K562 (cell line): Measurements from ENCODE around the gene COLEC12. TPM values are rescaled to one million over a fixed set of nuclear protein-coding genes. Genes with fewer than 3 reads are reported as not detected.

Experiments used
- ATAC-seq: fragments of 200-7000 bp; cut with Tn5 transposase; 3 replicates; pipeline ENCODE4 v1.9.1; 2020; ENCODE audit warnings: moderate library complexity
- BruUV-seq: library from RNA; stranded (reverse); fragments of 400-500 nt; replicated peaks from 2 replicates; lab custom pipeline; 2021; lab: Mats Ljungman, UMichigan
- CTCF ChIA-PET: fragments of 300-600 bp; formaldehyde crosslinking; extraction: SDS; loops from one replicate; lab custom pipeline; 2021; ENCODE audit warnings: low intra/inter-chr PET ratio; lab: Yijun Ruan, JAX
- POLR2A ChIA-PET: fragments of 300-600, 350-650 bp; sonication (Branson Sonifier 250); formaldehyde crosslinking; extraction: SDS; loops from one replicate; lab custom pipeline; 2021; ENCODE audit warnings: antibody characterized with exemption, inconsistent platforms; lab: Yijun Ruan, JAX
- DNase-seq, 4 experiments: peaks; one replicate each; pipeline versions ENCODE4 v3.0.0 to v3.0.0-alpha.2; 2011 to 2018; ENCODE audit warnings: low spot score in 3 of 4, mixed read lengths in 3 of 4; ENCODE audit errors: extremely low read depth in 1 of 4
- FAIRE-seq: peaks from 2 replicates; lab custom pipeline; 2011; peaks lifted over from hg19 to GRCh38; lab: Jason Lieb, UNC
- H2AFZ ChIP-seq: 2 replicates; pipeline ENCODE4 v1.6.0; 2011; ENCODE audit warnings: low read depth, low read length, control low read depth, inconsistent platforms
- H3K27ac ChIP-seq: fragments of 200-600 bp; 3 replicates; pipeline ENCODE4 v1.8.0; 2011; ENCODE audit warnings: low read depth, mild to moderate bottlenecking, control low read depth, inconsistent platforms, low read length, moderate library complexity, mixed read lengths; ENCODE audit errors: extremely low read depth
- H3K27me3 ChIP-seq, 2 experiments: fragments of 300-600 bp in 1 of 2; 2 replicates in 1 of 2; 3 replicates in 1 of 2; pipeline versions ENCODE4 v1.6.0 to v1.8.0; 2011; ENCODE audit warnings: inconsistent platforms in 2 of 2, low read length in 2 of 2, mild to moderate bottlenecking in 1 of 2, mixed read lengths in 1 of 2, moderate library complexity in 1 of 2; ENCODE audit not compliant: control insufficient read depth in 2 of 2, insufficient read depth in 2 of 2
- H3K36me3 ChIP-seq: fragments of 300-600 bp; 3 replicates; pipeline ENCODE4 v1.8.0; 2011; ENCODE audit warnings: mild to moderate bottlenecking, low read length, inconsistent platforms; ENCODE audit not compliant: control insufficient read depth, insufficient read depth
- H3K4me1 ChIP-seq, 2 experiments: fragments of 200-600 bp in 1 of 2; replicated peaks in 1 of 2; 2 replicates in 1 of 2; 3 replicates in 1 of 2; pipeline versions ENCODE4 v1.5.1 to v1.8.0; 2011; ENCODE audit warnings: inconsistent platforms in 2 of 2, low read length in 2 of 2, mild to moderate bottlenecking in 1 of 2, mixed read lengths in 1 of 2, moderate library complexity in 1 of 2; ENCODE audit not compliant: control insufficient read depth in 2 of 2, insufficient read depth in 2 of 2
- H3K4me2 ChIP-seq: 2 replicates; pipeline ENCODE4 v1.6.1; 2011; ENCODE audit warnings: low read length, control low read depth, inconsistent platforms, mixed read lengths; ENCODE audit not compliant: insufficient read depth
- H3K4me3 ChIP-seq: fragments of 200-600 bp; sonication (generic), shearing (Covaris generic); 2 replicates; pipeline ENCODE4 v1.5.1; 2016; ENCODE audit warnings: control low read depth, inconsistent platforms
- H3K79me2 ChIP-seq: fragments of 200-600 bp; 3 replicates; pipeline ENCODE4 v1.8.0; 2011; ENCODE audit warnings: low read length, inconsistent platforms; ENCODE audit not compliant: control insufficient read depth, insufficient read depth
- H3K9ac ChIP-seq, 2 experiments: 2 replicates each; pipeline versions ENCODE4 v1.6.0 to v1.6.1; 2011; ENCODE audit warnings: low read depth in 2 of 2, low read length in 2 of 2, control low read depth in 1 of 2, inconsistent platforms in 1 of 2, mild to moderate bottlenecking in 1 of 2, mixed read lengths in 1 of 2; ENCODE audit not compliant: insufficient read depth in 1 of 2
- H3K9me1 ChIP-seq: one replicate; pipeline ENCODE4 v1.6.0; 2011; ENCODE audit warnings: inconsistent platforms, mild to moderate bottlenecking, low read length, moderate library complexity; ENCODE audit not compliant: control insufficient read depth, insufficient read depth
- H3K9me3 ChIP-seq: replicated peaks from 2 replicates; pipeline ENCODE4 v1.5.1; 2011; ENCODE audit warnings: low read depth, low read length, inconsistent platforms; ENCODE audit not compliant: control insufficient read depth, insufficient read depth
- H4K20me1 ChIP-seq: replicated peaks from 2 replicates; pipeline ENCODE4 v1.6.1; 2011; ENCODE audit warnings: low read length, inconsistent platforms, mixed read lengths; ENCODE audit not compliant: control insufficient read depth, insufficient read depth
- CBX5 ChIP-seq: IDR thresholded peaks from 2 replicates; pipeline ENCODE4 v1.6.1; 2014; ENCODE audit warnings: low read depth, borderline replicate concordance
- NR4A1 ChIP-seq, 2 experiments: fragments of 250-450 bp in 1 of 2; fragments of 450-650 bp in 1 of 2; sonication (Bioruptor Pico) in 1 of 2; IDR thresholded peaks; 2 replicates each; pipeline versions ENCODE4 v1.4.0 to v1.6.1; 2016 to 2020; ENCODE audit warnings: mild to moderate bottlenecking in 2 of 2, missing compliant biosample characterization in 1 of 2, missing genetic modification characterization in 1 of 2, moderate library complexity in 1 of 2
- RFX7 ChIP-seq: fragments of 250-450 bp; sonication (Bioruptor Pico); IDR thresholded peaks from 2 replicates; pipeline ENCODE4 v1.5.1; 2021; ENCODE audit warnings: mild to moderate bottlenecking
- ZNF384 ChIP-seq: IDR thresholded peaks from 2 replicates; pipeline ENCODE4 v1.6.1; 2012; ENCODE audit warnings: low read depth, low read length, improper control_type of control experiment
- WGBS: fragments of 100-300 bp; shearing (Covaris generic); methylation state at CpG from one replicate; pipeline ENCODE4 v1.1.6; 2016; ENCODE audit warnings: low coverage, mixed read lengths; ENCODE audit not compliant: insufficient coverage; ENCODE audit errors: missing lambda C conversion rate; 5-methylcytosine and 5-hydroxymethylcytosine counted together
- in situ Hi-C: fragments of 300-500 bp; cut with MboI; formaldehyde crosslinking; loops from 4 replicates; pipeline ENCODE4 v1.15.0; 2018; ENCODE audit warnings: inconsistent platforms, mixed read lengths
- intact Hi-C: fragments of 100-400 bp; cut with micrococcal nuclease; formaldehyde crosslinking; loops from 2 replicates; pipeline ENCODE4 v1.14.2; 2022
- polyA plus RNA-seq, 8 experiments: library from polyadenylated mRNA; depleted of rRNA in 4 of 8; stranded (reverse) in 5 of 8; unstranded in 3 of 8; fragments of >200 nt; fragmentation: Nextera tagmentation in 2 of 8; fragmentation: Illumina TruSeq in 1 of 8; extraction: Ambion mirVana in 2 of 8; extraction: Trizol in 1 of 8; gene quantifications; 2 replicates each; pipeline versions ENCODE4 v1.2.1 to v1.2.3, GENCODE V29; 2011 to 2014; ENCODE audit warnings: inconsistent platforms in 1 of 8, missing spikeins in 1 of 8
- total RNA-seq, 7 experiments: library from RNA; depleted of rRNA in 6 of 7; stranded (reverse); fragments of >200 nt in 6 of 7; fragmentation: Illumina TruSeq in 2 of 7; extraction: Trizol in 2 of 7; gene quantifications; 2 replicates each; pipeline versions ENCODE4 v1.2.1 to v1.2.3, GENCODE V29; 2011 to 2021; ENCODE audit warnings: low replicate concordance in 1 of 7
- TF ChIP-seq, protein P1 (sequence below): fragments of 250-450 bp; sonication (Bioruptor Pico); IDR thresholded peaks from 2 replicates; pipeline ENCODE4 v1.8.0; 2021; ENCODE audit warnings: borderline replicate concordance, mild to moderate bottlenecking, moderate library complexity; ENCODE audit not compliant: poor library complexity, severe bottlenecking

COLEC12 gene
- total and polyA plus RNA-seq, 9 of the 15 experiments (the other 6 are each of a cell fraction or from before 2014, with no cell fraction given), result 0.04 TPM; not detected in 8

GRCh38 chr18:446941-447560, 53.5 kb downstream of the COLEC12 start:
- H3K9ac ChIP-seq, result no peak overlapping the region
- H2AFZ ChIP-seq, result no peak overlapping the region
- ATAC-seq, result no peak
- intact Hi-C loops (no loop called here), in situ Hi-C loops (no loop called here)
- H3K4me2 ChIP-seq, result no peak overlapping the region
- DNase-seq, result no peak
- WGBS, result 0% methylated on average over 5 of the region's 5 CpGs
- POLR2A ChIA-PET, result no interaction called here
- TF ChIP-seq ZNF384 (no peak), RFX7 (no peak), CBX5 (no peak), NR4A1 (CRISPR knock-in tag; IDR thresholded peaks at IDR 0.05) (no peak), NR4A1 (tag; IDR thresholded peaks at IDR 0.05) (no peak)
- TF ChIP-seq, protein P1, sequence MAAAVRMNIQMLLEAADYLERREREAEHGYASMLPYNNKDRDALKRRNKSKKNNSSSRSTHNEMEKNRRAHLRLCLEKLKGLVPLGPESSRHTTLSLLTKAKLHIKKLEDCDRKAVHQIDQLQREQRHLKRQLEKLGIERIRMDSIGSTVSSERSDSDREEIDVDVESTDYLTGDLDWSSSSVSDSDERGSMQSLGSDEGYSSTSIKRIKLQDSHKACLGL (CRISPR knock-in tag), result no peak
- H3K9me1 ChIP-seq, result no peaks in the 10 kb centered on the region
- FAIRE-seq, result no peak
- no peaks in the 10 kb centered on the region for H3K79me2 ChIP-seq
- H4K20me1 ChIP-seq, result no peaks in the 10 kb centered on the region
- BruUV-seq, result no TSS peak
- H3K36me3 ChIP-seq, result no peaks in the 10 kb centered on the region
- peaks cover 27 to 32% of the 10 kb centered on the region in 2 experiments; a peak in 4 of 5 replicates for H3K27me3 ChIP-seq
- CTCF ChIA-PET, result no interaction called here
- H3K9me3 ChIP-seq, result no peaks in the 10 kb centered on the region
- no peaks in the 10 kb centered on the region for H3K4me1 ChIP-seq
- H3K4me3 ChIP-seq, result no peak overlapping the region
- no peak overlapping the region for H3K27ac ChIP-seq
